ENCODE measurements around the gene INF2.

- TF ChIP-seq CTCF (conservative IDR thresholded peaks at IDR 0.05; ENCODE audit: low read depth, low read length) (peak; percentile 60), EZH2 (IDR thresholded peaks at IDR 0.05; ENCODE audit: borderline replicate concordance, low read depth, low read length, poor library complexity, severe bottlenecking) (no peak)
Observed at GRCh38 chr14:104680806-104681688, 8.4 kb upstream of the INF2 start.
